Midbrain (tissue), 1 donor: ENCODE data around the gene FRMD4B.

Source experiments
- DNase-seq: peaks from one replicate; lab custom pipeline; 2025; lab: John Stamatoyannopoulos, UW

Gene FRMD4B

GRCh38 chr3:69121513-69121912, 264.4 kb downstream of the FRMD4B start:
- DNase-seq, result no peak

DNA sequence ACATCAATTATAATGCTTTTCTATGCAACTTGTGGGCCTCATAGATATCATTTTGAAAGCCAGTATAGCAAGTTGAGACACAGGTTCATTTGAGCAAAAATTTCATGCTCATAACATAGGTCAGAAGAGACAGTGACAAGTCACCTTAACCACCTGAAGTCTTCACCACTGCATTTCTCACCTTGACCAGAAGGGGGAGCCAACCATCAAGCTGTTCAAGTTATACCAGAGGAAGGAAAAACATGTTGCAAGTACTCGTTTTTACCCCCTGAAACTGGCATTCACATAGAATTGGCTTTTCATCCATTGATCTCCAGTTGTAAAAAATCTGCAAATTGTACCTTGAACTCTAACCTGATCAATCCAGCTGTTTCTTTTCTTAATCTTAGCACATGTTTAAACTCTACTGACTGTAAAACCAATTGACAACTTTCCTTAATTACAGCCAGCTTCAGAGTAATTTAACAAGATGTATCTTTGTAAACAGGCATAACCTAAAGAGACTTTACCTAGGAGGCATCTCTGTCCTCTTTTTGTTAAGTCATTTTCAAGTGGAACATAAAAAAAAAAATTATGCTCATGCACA, 264.9 kb downstream of the FRMD4B start:
- DNase-seq, result peak; percentile 82
